ENCODE data around the gene NRF1. TPM values are rescaled to one million over a fixed set of nuclear protein-coding genes. Genes with fewer than 3 reads are reported as not detected.

NRF1 gene
- 5.9 and 7.0 TPM in 2 replicates for total RNA-seq

GRCh38 chr7:129611246-129612111 lies at the start of gene NRF1:
TSS of gene NRF1 (plus strand) at chr7:129611720. CDS start at chr7:129657352, 45,632 bp downstream.

Other genes with a start within 250 kb of the NRF1 start
- 3.2 and 3.8 TPM in 2 replicates for gene STRIP2, start 177.3 kb upstream of the NRF1 start, total RNA-seq
- not detected in 2 replicates for gene SMKR1, start 109.2 kb upstream of the NRF1 start, total RNA-seq

Measured in airway epithelial cell (primary cell).